ENCODE data around the gene STH. TPM values are rescaled to one million over a fixed set of nuclear protein-coding genes. Genes with fewer than 3 reads are reported as not detected.

The STH gene
- total RNA-seq, 2 experiments from 2014 or later, result not detected

GRCh38 chr17:45992904-45993303 lies 6.1 kb upstream of the STH start:
- no peaks in the 10 kb centered on the region for H3K36me3 ChIP-seq (ENCODE audit: insufficient read depth, low read length)
- Mint-ChIP-seq H3K9me3 (no peaks in the 10 kb centered on the region), H3K27me3 (no peaks in the 10 kb centered on the region), H3K27ac (no peak overlapping the region), H3K36me3 (ENCODE audit: low read depth) (no peaks in the 10 kb centered on the region), H3K4me3 (no peak overlapping the region), H3K4me1 (ENCODE audit: low read depth) (no peaks in the 10 kb centered on the region)
- H3K27ac ChIP-seq (ENCODE audit: low read depth in 1 of 2, low read length in 2 of 2), result no peak overlapping the region
- ChIA-PET POLR2A (no interaction called here), CTCF (no interaction called here)
- DNase-seq (no peak), ATAC-seq (ENCODE audit: poor library complexity) (no peak)
- no peaks in the 10 kb centered on the region for H3K9me3 ChIP-seq (ENCODE audit: control insufficient read depth in 1 of 2, insufficient read depth in 1 of 2, low read length in 2 of 2)
- no peaks in the 10 kb centered on the region for H3K27me3 ChIP-seq (ENCODE audit: control insufficient read depth in 1 of 2, insufficient read depth in 2 of 2, low read length in 2 of 2)
- no peak for TF ChIP-seq CTCF (IDR thresholded peaks at IDR 0.05)
- intact Hi-C loops (cut with DNase I, micrococcal nuclease), result no loop called here
- H3K4me1 ChIP-seq (ENCODE audit: insufficient read depth, low read length), result no peaks in the 10 kb centered on the region
- no peak overlapping the region for H3K4me3 ChIP-seq (ENCODE audit: low read length)

- ChIA-PET CTCF (no interaction called here), POLR2A (no interaction called here)
- Histone ChIP-seq H3K27me3 (ENCODE audit: control insufficient read depth in 1 of 2, insufficient read depth in 2 of 2, low read length in 2 of 2) (no peaks in the 10 kb centered on the region), H3K27ac (ENCODE audit: low read depth in 1 of 2, low read length in 2 of 2) (no peak overlapping the region), H3K9me3 (ENCODE audit: control insufficient read depth in 1 of 2, insufficient read depth in 1 of 2, low read length in 2 of 2) (no peaks in the 10 kb centered on the region), H3K36me3 (ENCODE audit: insufficient read depth, low read length) (no peaks in the 10 kb centered on the region), H3K4me1 (ENCODE audit: insufficient read depth, low read length) (no peaks in the 10 kb centered on the region), H3K4me3 (ENCODE audit: low read length) (no peak overlapping the region)
- Mint-ChIP-seq H3K4me3 (no peak overlapping the region), H3K9me3 (no peaks in the 10 kb centered on the region), H3K4me1 (ENCODE audit: low read depth) (no peaks in the 10 kb centered on the region), H3K36me3 (ENCODE audit: low read depth) (no peaks in the 10 kb centered on the region), H3K27ac (no peak overlapping the region), H3K27me3 (no peaks in the 10 kb centered on the region)
- intact Hi-C loops (cut with DNase I, micrococcal nuclease), result no loop called here
- DNase-seq (no peak), ATAC-seq (ENCODE audit: poor library complexity) (no peak)
- no peak for TF ChIP-seq CTCF (IDR thresholded peaks at IDR 0.05)
Observed at GRCh38 chr17:45993962-45994627, 5.0 kb upstream of the STH start.

GRCh38 chr17:45994987-45995386 lies 4.1 kb upstream of the STH start:
- Mint-ChIP-seq H3K9me3 (no peaks in the 10 kb centered on the region), H3K27ac (no peak overlapping the region), H3K27me3 (no peaks in the 10 kb centered on the region), H3K4me1 (ENCODE audit: low read depth) (no peaks in the 10 kb centered on the region), H3K4me3 (no peak overlapping the region), H3K36me3 (ENCODE audit: low read depth) (no peaks in the 10 kb centered on the region)
- Histone ChIP-seq H3K27ac (ENCODE audit: low read depth in 1 of 2, low read length in 2 of 2) (no peak overlapping the region), H3K9me3 (ENCODE audit: control insufficient read depth in 1 of 2, insufficient read depth in 1 of 2, low read length in 2 of 2) (no peaks in the 10 kb centered on the region), H3K4me3 (ENCODE audit: low read length) (no peak overlapping the region), H3K4me1 (ENCODE audit: insufficient read depth, low read length) (no peaks in the 10 kb centered on the region), H3K27me3 (ENCODE audit: control insufficient read depth in 1 of 2, insufficient read depth in 2 of 2, low read length in 2 of 2) (no peaks in the 10 kb centered on the region), H3K36me3 (ENCODE audit: insufficient read depth, low read length) (no peaks in the 10 kb centered on the region)
- intact Hi-C loops (cut with DNase I, micrococcal nuclease), result no loop called here
- TF ChIP-seq CTCF (IDR thresholded peaks at IDR 0.05), result no peak
- no peak for ATAC-seq (ENCODE audit: poor library complexity)
- no peak for DNase-seq
- ChIA-PET CTCF (no interaction called here), POLR2A (no interaction called here)
